NCI-H345 (cell line): ENCODE measurements around the gene VPS8.
"Not testable (repeated sequence)": the region's sequence is repeated elsewhere in the genome, so short reads cannot be mapped to it uniquely, and the experiment has no call there.

ENCODE experiments used
- DNase-seq: peaks from one replicate; lab custom pipeline; 2025; lab: John Stamatoyannopoulos, UW

Gene VPS8

GRCh38 chr3:184986366-184986889 lies 174.5 kb downstream of the VPS8 start:
- no peak for DNase-seq

GRCh38 chr3:184993394-184993793 lies 181.4 kb downstream of the VPS8 start:
- DNase-seq, result no peak

- DNase-seq, result not testable (repeated sequence)
Measured at GRCh38 chr3:185003876-185004275, 191.9 kb downstream of the VPS8 start.

- DNase-seq, result no peak
Measured at GRCh38 chr3:185009650-185010049, 197.7 kb downstream of the VPS8 start.

GRCh38 chr3:185017584-185017983 lies 205.6 kb downstream of the VPS8 start:
- DNase-seq, result not testable (repeated sequence)

- DNase-seq, result not testable (repeated sequence)
Measured at GRCh38 chr3:185017996-185018395, 206.0 kb downstream of the VPS8 start.

- DNase-seq, result no peak
Measured at GRCh38 chr3:185021256-185021655, 209.3 kb downstream of the VPS8 start.

GRCh38 chr3:185024406-185024805 lies 212.4 kb downstream of the VPS8 start:
- DNase-seq, result no peak

GRCh38 chr3:185024966-185025365 lies 213.0 kb downstream of the VPS8 start:
- DNase-seq, result no peak

- DNase-seq, result no peak
Measured at GRCh38 chr3:185028121-185028520, 216.2 kb downstream of the VPS8 start.

GRCh38 chr3:185029086-185029485 lies 217.1 kb downstream of the VPS8 start:
- no peak for DNase-seq

- DNase-seq, result no peak
Measured at GRCh38 chr3:185030399-185030798, 218.4 kb downstream of the VPS8 start.

- DNase-seq, result no peak
Measured at GRCh38 chr3:185030951-185031350, 219.0 kb downstream of the VPS8 start.

- DNase-seq, result no peak
Measured at GRCh38 chr3:185037801-185038200, 225.8 kb downstream of the VPS8 start.

- DNase-seq, result no peak
Measured at GRCh38 chr3:185040425-185040824, 228.5 kb downstream of the VPS8 start.

- DNase-seq, result no peak
Measured at GRCh38 chr3:185041540-185041939, 229.6 kb downstream of the VPS8 start.

- DNase-seq, result no peak
Measured at GRCh38 chr3:185042312-185043050, 230.5 kb downstream of the VPS8 start.

GRCh38 chr3:185046164-185046515 lies 234.2 kb downstream of the VPS8 start:
- no peak for DNase-seq

- no peak for DNase-seq
Measured at GRCh38 chr3:185046603-185047002, 234.6 kb downstream of the VPS8 start.

GRCh38 chr3:185049710-185050109 lies 237.7 kb downstream of the VPS8 start:
- no peak for DNase-seq

- no peak for DNase-seq
Measured at GRCh38 chr3:185051801-185052200, 239.8 kb downstream of the VPS8 start.

GRCh38 chr3:185052631-185053030 lies 240.7 kb downstream of the VPS8 start:
- DNase-seq, result no peak

- no peak for DNase-seq
Measured at GRCh38 chr3:185056908-185057307, 244.9 kb downstream of the VPS8 start.

- no peak for DNase-seq
Measured at GRCh38 chr3:185057829-185058228, 245.9 kb downstream of the VPS8 start.
